ENCODE results near the gene C4B. TPM values are rescaled to one million over a fixed set of nuclear protein-coding genes. Genes with fewer than 3 reads are reported as not detected.

The C4B gene
- total and polyA plus RNA-seq, 2 donors (not counting 3 experiments of a cell fraction or from before 2014, with no cell fraction given): 4.4 to 6.3 TPM

GRCh38 chr6:32070814-32071543 lies 56.4 kb downstream of the C4B start:
- Histone ChIP-seq H3K9ac (replicated peaks; ENCODE audit: extremely low read depth, insufficient read depth, low read length) (no peak overlapping the region), H3K4me3 (replicated peaks in 1 of 3; ENCODE audit: insufficient read depth in 1 of 3, low read depth in 1 of 3, low read length in 3 of 3) (no peak overlapping the region), H2AFZ (ENCODE audit: low read depth, low read length) (no peak overlapping the region), H3K79me2 (ENCODE audit: control insufficient read depth, insufficient read depth, low read length) (no peaks in the 10 kb centered on the region), H4K20me1 (replicated peaks; ENCODE audit: control insufficient read depth, extremely low read depth, insufficient read depth, low read length) (no peaks in the 10 kb centered on the region), H3K9me1 (replicated peaks; ENCODE audit: control insufficient read depth, extremely low read depth, insufficient read depth, low read length) (no peaks in the 10 kb centered on the region), H3K9me3 (replicated peaks; ENCODE audit: control insufficient read depth, insufficient read depth, low read length) (no peaks in the 10 kb centered on the region), H3K4me2 (ENCODE audit: insufficient read depth, low read length) (no peak overlapping the region), H3K4me1 (ENCODE audit: control insufficient read depth, extremely low read depth, insufficient read depth, low read length) (no peaks in the 10 kb centered on the region), H3K27ac (ENCODE audit: insufficient read depth, low read depth, low read length) (no peak overlapping the region), H3K27me3 (ENCODE audit: control insufficient read depth in 2 of 2, insufficient read depth in 2 of 2, low read length in 2 of 2) (peaks cover 0 to 3% of the 10 kb centered on the region in 2 experiments), H3K36me3 (ENCODE audit: control insufficient read depth in 2 of 2, extremely low read depth in 1 of 2, insufficient read depth in 2 of 2, low read length in 2 of 2) (no peaks in the 10 kb centered on the region)
- FAIRE-seq (no peak), DNase-seq (ENCODE audit: low read depth, low spot score) (no peak)
- BruUV-seq (replicated peaks): no TSS peak
- POLR2A ChIA-PET: no interaction called here
- dilution Hi-C loops (cut with MboI; ENCODE audit: extremely low pct_ligation_motif_present, low sequenced_read_pairs) (no loop called here), intact Hi-C loops (cut with micrococcal nuclease) (no loop called here)
- no peak for TF ChIP-seq GATA2 (IDR thresholded peaks at IDR 0.05; ENCODE audit: insufficient read depth, insufficient read length, low read depth, low read length)
- CTCF ChIA-PET: interaction anchor here (0.9 to 1.0 kb wide), 2 partner anchors 11 to 17 kb away, joined by 3 read pairs; no protein-coding TSS in a partner anchor

DNA sequence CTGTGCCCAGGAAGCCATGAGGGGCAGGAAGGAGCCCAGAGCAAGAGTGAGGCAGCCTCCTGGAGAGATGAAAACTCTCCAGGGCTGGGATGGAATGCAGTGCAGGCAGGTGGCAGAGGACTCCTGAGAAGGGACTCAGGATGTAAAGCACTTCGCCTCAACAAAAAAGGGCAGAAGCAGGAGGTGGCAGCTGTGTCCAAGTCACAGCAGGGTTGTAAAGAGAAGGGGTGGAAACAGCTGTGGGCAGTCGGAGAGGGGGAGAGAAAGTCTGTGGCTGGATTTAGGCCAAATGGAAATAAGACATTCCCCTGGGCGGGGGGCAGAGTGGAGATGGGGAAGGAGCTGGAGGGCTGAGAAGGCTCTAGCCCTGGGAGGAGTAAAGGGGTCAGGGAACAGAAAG lies 58.5 kb downstream of the C4B start:
- H2AFZ ChIP-seq (ENCODE audit: low read depth, low read length): no peak overlapping the region
- H3K9ac ChIP-seq (replicated peaks; ENCODE audit: extremely low read depth, insufficient read depth, low read length): no peak overlapping the region
- H3K9me3 ChIP-seq (replicated peaks; ENCODE audit: control insufficient read depth, insufficient read depth, low read length): no peaks in the 10 kb centered on the region
- FAIRE-seq (no peak), DNase-seq (ENCODE audit: low read depth, low spot score) (no peak)
- BruUV-seq (replicated peaks): no TSS peak
- H3K27ac ChIP-seq (ENCODE audit: insufficient read depth, low read depth, low read length): no peak overlapping the region
- no peaks in the 10 kb centered on the region for H4K20me1 ChIP-seq (replicated peaks; ENCODE audit: control insufficient read depth, extremely low read depth, insufficient read depth, low read length)
- H3K79me2 ChIP-seq (ENCODE audit: control insufficient read depth, insufficient read depth, low read length): no peaks in the 10 kb centered on the region
- POLR2A ChIA-PET: no interaction called here
- intact Hi-C loops (cut with micrococcal nuclease) (no loop called here), dilution Hi-C loops (cut with MboI; ENCODE audit: extremely low pct_ligation_motif_present, low sequenced_read_pairs) (no loop called here)
- peaks cover 0 to 4% of the 10 kb centered on the region in 2 experiments for H3K27me3 ChIP-seq (ENCODE audit: control insufficient read depth in 2 of 2, insufficient read depth in 2 of 2, low read length in 2 of 2)
- H3K4me2 ChIP-seq (ENCODE audit: insufficient read depth, low read length): no peak overlapping the region
- H3K4me3 ChIP-seq (replicated peaks in 1 of 3; ENCODE audit: insufficient read depth in 1 of 3, low read depth in 1 of 3, low read length in 3 of 3): no peak overlapping the region
- CTCF ChIA-PET: no interaction called here
- H3K4me1 ChIP-seq (ENCODE audit: control insufficient read depth, extremely low read depth, insufficient read depth, low read length): no peaks in the 10 kb centered on the region
- H3K9me1 ChIP-seq (replicated peaks; ENCODE audit: control insufficient read depth, extremely low read depth, insufficient read depth, low read length): no peaks in the 10 kb centered on the region
- no peaks in the 10 kb centered on the region for H3K36me3 ChIP-seq (ENCODE audit: control insufficient read depth in 2 of 2, extremely low read depth in 1 of 2, insufficient read depth in 2 of 2, low read length in 2 of 2)
- TF ChIP-seq POLR2AphosphoS5 (IDR thresholded peaks at IDR 0.05; ENCODE audit: insufficient read depth, low read depth, low read length) (no peak), EZH2 (IDR thresholded peaks at IDR 0.05; ENCODE audit: borderline replicate concordance, low read depth, low read length, severe bottlenecking) (no peak), GATA2 (IDR thresholded peaks at IDR 0.05; ENCODE audit: insufficient read depth, insufficient read length, low read depth, low read length) (no peak), FOS (IDR thresholded peaks at IDR 0.05; ENCODE audit: borderline replicate concordance, insufficient read depth, low read length) (no peak), CTCF (IDR thresholded peaks at IDR 0.05; ENCODE audit: extremely low read depth in 1 of 2, insufficient read depth in 1 of 2, low read depth in 1 of 2, low read length in 2 of 2) (no peak), MYC (IDR thresholded peaks at IDR 0.05; ENCODE audit: low read depth, low read length) (no peak), JUN (IDR thresholded peaks at IDR 0.05; ENCODE audit: borderline replicate concordance, insufficient read depth, insufficient read length, low read depth) (no peak), POLR2A (IDR thresholded peaks at IDR 0.05; ENCODE audit: low read depth, low read length) (no peak)
- TF ChIP-seq, protein P1, sequence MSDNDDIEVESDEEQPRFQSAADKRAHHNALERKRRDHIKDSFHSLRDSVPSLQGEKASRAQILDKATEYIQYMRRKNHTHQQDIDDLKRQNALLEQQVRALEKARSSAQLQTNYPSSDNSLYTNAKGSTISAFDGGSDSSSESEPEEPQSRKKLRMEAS (IDR thresholded peaks at IDR 0.05; ENCODE audit: insufficient read depth, insufficient read length): no peak
